GM21619 (cell line): ENCODE measurements around the gene DNASE2.
"Not testable (repeated sequence)": the region's sequence is repeated elsewhere in the genome, so short reads cannot be mapped to it uniquely, and the experiment has no call there.

Source experiments
- ATAC-seq: cut with Tn5 transposase; IDR thresholded peaks from one replicate; pipeline ENCODE4 v1.9.1; 2021; ENCODE audit not compliant: unreplicated experiment

The DNASE2 gene, protein sequence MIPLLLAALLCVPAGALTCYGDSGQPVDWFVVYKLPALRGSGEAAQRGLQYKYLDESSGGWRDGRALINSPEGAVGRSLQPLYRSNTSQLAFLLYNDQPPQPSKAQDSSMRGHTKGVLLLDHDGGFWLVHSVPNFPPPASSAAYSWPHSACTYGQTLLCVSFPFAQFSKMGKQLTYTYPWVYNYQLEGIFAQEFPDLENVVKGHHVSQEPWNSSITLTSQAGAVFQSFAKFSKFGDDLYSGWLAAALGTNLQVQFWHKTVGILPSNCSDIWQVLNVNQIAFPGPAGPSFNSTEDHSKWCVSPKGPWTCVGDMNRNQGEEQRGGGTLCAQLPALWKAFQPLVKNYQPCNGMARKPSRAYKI

DNA sequence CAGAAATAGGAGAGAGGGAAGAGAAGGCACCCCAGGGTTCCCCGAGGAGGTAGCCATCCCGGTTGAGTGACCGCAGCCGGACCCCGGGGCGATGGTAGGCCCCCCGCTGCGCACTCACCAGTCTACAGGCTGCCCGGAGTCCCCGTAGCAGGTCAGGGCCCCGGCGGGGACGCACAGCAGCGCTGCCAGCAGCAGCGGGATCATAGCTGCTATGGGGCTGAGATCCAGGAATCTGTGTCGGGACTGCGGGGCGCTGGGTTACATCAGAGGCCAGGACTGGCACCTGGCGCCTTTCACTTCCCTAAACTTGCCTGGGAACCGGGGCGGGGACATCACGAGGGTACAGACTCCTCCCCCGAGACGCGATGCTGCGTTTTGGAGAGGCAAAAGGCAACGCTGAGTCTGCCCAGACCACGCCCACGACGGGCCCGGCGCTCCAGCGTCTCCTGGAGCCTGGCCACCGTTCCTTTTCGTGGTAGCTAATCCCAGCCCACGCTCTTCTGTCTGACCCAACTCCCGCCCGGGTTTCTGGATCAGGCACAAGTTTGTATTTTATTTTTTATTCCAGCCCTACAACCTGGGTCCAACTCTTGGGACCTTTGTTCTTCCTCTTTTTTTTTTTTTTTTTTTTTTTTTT is at the start of gene DNASE2:
Gene DNASE2, minus strand, starts transcription at position 278 of the 637 bp plus-strand sequence. Its CDS starts 74 bp downstream, at position 204.
- peak; percentile 78 for ATAC-seq

DNA sequence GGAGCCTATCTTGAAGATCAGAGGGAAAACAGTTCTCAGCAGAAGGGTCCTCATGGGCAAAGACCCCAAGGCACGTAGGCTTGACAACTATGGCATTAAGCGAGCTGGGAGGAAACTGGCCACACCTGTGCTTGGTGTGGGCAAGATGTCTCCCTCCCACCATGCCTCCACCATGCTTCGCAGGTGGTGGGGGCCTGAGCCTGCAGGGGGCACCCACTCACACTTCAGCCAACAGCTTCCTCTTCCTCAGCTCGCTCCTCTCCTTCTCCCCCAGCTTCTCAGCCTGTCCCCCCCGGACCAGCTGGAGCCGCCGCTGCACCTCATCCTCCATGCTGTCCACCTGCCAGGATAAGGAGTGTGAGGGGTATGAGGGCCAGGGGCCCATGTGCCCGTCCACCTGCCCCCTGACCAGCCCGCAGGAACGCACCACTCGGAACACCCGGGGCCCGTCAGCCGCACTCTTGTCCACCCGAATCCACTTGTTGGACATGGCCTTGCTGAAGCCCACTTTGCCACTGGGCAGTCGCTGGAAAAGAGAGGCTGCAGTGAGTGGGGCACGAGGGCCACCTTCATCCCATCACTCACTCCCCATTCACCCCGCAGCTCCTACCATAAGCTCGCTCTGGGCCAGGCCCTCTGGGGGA is 48.9 kb upstream of the DNASE2 start:
- ATAC-seq: no peak

DNA sequence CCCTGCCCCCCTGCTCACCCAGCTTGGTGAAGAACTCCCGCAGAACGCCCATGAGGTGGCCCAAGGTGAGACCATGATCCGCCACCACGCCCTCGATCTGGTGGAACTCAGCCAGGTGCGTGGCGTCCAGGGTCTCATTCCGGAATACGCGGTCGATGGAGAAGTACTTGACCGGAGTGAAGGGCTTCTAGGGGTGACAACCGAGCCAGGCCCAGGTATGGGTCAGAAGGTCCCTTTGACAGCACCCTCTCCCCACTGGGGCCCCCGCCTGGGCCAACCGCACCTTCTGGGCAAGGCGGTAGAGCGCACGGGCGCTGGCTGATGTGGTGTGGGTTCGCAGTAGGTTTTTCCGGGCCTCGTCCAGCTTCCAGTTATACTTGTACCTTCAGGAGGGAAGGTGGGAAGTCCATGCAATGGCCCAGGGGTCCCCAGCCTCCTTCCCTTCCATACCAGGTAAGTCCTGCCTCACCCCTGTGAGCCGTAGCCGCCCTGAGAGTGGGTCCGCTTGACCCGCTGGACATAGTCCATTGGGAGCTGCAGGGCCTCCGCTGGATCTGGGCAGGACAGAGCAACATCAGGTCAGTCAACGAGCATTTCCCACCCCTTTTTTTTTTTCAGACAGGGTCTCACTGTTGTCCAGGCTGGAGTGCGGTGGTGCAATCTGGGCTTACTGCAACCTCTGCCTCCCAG is 43.5 kb upstream of the DNASE2 start:
- no peak for ATAC-seq

GRCh38 chr19:12922959-12923358 is 41.7 kb upstream of the DNASE2 start:
- ATAC-seq: no peak

DNA sequence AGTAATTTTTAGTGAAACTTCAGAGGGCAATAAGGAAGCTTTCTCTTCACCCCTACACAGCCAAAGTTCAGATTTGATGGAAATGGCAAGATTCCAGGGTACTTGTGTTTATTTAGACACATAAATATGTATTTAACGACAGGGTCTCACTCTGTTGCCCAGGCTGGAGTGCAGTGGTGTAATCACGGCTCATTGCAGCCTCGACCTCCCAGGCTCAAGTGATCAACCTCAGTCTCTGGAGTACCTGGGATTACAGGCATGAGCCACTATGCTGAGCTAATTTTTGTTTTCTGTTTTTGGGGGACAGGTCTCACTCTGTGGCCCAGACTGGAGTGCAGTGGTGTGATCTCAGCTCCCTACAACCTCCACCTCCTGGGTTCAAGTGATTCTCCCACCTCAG is 39.8 kb upstream of the DNASE2 start:
- no peak for ATAC-seq

DNA sequence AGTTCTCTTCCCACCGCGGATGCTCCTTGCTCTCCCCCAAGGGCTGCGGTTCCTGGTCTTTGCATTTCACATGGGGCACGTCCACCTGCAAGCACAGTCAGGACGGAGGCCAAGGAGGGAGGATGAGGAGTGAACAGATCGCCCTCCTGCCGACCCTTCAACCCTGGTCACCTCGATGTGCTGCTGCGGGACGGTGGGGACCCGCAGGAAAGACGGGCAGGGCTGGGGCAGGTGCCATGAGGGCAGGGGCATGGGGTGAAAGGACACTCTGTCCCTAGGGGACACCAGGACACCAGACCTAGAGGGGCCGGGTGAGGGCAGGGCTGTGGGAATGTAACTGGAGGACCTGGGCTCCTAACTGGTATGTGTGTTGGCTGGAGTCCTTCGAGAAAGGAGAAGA is 37.0 kb upstream of the DNASE2 start:
- no peak for ATAC-seq

DNA sequence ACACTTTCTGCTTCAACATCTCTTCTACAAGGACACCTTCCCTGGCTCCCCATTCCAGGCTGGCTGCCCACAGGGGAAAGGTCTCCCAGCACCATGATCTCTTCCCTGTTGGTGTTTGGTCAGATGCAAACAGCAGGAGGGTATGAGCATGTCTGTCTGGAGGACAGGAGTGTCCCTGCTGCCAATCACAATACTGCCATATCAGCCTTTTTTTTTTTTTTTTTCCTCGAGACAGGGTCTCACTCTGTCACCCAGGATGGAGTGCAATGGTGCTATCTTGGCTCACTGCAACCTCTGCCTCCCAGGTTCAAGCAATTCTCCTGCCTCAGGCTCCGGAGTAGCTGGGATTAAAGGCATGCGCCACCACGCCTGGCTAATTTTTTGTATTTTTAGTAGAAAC is 34.6 kb upstream of the DNASE2 start:
- ATAC-seq: not testable (repeated sequence)

DNA sequence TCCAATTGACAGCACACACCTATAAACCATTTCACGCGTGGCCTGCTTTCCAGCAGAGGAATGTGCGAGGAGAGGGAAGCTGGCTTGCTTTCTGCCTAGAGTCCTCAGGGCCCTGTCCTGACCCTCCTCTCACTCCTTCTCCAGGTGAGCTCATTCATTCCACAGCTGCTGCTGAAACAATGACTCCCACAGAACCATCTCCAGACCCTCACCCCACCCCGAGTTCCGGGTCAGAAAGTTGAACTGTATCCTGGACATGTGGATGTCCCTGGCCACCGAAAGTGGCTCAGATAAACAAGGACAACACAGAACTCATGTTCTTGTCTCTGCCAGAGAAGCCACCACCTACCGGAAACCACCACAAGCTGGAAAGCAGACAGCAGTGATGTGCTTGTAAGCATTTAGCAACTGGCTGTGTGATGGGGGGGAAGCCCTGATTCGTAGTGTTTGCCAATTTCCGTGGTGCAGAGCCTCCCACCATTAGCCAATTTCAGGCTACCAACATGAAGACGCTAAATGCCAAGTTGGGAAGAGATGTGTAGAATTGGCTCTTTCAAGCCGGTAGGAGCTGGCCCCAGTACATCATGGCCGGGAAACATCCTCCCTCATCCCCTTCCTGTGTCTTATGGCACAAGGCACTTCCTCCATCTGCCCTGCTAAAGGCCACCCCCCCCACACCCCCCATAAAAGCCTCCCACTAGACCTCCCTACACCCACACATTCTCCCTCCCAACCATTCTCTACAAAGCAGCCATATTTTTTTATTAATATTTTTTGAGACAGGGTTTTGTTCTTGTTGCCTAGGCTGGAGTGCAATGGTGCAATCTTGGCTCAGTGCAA is 32.8 kb upstream of the DNASE2 start:
- ATAC-seq: no peak

- no peak for ATAC-seq
These were observed 31.8 kb upstream of the DNASE2 start for GRCh38 chr19:12913011-12913561.

- ATAC-seq: no peak
These were observed 31.3 kb upstream of the DNASE2 start for GRCh38 chr19:12912571-12912970.

- ATAC-seq: no peak
These were observed 25.9 kb upstream of the DNASE2 start for GRCh38 chr19:12907166-12907565.

DNA sequence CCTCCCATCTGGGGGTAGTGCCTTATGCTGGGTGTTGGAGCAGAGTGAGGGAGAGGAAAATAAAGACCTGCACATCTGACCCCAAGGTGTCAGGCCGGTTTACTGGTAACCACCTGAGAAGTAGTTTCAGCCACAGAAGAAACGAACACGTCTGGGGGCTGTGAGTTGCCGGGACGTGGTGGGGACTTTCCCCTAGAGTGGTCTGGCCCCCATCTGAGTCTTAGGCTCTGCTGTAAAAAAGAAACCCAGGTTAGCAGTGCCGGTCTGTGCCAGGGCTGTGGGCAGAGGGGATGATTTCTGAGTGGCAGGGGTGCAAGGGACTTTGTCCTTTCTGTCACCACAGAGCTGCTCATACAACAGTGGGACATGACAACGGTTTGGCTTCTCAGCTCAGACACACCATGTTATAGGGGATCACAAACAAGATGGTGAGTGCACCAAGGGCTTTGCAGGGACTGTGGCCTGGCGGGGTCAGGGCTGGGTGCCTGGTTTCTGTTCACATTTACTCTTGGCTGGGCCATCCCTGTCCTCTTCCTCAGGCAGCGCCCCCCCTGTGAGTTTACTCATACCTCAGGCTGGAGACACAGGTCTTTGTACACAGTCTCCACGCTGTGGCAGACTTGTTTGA is 18.8 kb upstream of the DNASE2 start:
- peak; percentile 63 for ATAC-seq

DNA sequence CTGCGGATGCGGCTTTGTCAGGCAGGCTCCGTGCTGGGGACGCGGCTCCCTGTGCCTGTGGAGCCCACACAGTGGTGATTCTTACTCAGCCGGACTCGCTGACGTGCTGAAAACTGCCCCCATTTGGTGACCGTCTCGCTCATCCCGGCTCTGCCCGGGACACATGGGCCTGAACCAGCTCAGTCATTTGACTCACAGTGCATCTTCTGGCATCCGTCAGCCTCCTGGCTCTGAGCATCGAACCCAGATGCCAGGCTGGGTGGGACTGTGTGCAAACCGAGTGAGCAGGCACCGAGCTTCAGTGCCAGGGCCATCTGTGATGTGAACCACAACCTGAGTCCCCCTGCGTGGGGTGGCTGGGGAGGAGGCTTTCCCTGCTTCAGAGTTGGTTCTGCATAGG is 15.2 kb upstream of the DNASE2 start:
- ATAC-seq: no peak

DNA sequence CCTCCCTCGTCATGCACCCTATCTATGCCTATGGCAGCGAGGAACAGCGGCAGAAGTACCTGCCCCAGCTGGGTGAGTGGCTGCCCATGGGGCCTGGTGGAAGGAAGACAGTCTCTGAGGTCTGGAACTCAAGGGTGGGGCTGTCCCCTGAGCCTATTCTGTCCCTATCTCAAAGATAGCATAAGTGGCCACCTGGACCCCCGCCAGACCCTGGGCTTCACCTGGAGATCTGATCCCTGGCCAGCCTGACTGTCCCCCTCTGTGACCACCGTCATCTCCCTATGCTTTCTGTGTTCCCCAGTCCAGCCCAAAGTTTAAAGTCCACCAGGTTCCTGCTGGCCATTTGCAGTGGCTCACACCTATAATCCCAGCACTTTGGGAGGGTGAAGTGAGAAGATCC is 12.3 kb upstream of the DNASE2 start:
- no peak for ATAC-seq

- no peak for ATAC-seq
These were observed 10.3 kb upstream of the DNASE2 start for GRCh38 chr19:12891553-12892021.

DNA sequence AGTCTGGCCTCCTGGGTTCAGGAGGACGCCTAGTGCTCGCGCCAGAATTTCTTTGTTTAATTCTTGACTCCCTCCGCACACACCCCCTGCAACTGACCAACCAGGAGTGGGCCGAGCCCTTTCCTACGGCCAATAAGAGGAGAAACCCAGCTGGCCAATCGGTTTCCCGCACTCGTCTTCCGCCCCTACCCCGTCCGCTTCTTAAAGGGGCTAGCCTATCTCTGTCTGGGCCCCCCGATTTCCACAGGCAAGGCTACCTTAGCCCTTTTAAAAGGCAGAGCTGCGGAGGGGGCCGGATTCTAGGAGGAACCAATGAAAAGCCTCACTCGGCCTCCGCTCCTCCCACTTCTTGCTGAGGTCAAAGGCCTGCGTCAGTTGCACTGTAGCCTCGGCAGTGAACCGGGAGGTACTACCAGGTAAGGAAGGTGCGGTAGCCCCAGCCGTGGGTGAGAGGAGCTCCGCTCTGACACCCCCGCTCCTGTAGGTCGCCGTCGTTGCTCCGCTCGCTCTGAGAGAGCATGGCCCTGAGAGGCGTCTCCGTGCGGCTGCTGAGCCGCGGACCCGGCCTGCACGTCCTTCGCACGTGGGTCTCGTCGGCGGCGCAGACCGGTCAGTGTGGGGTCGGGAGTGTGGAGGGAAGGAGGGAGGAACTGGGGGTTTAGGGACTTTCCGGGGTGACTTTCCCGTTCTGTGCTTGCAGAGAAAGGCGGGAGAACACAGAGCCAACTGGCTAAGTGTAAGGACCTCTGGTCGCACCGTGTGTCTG is 9.7 kb upstream of the DNASE2 start, which contains the start of gene GCDH:
Gene GCDH, plus strand, starts transcription at position 374 of the 766 bp plus-strand sequence. Its CDS starts 145 bp downstream, at position 519.
- peak; percentile 90 for ATAC-seq

DNA sequence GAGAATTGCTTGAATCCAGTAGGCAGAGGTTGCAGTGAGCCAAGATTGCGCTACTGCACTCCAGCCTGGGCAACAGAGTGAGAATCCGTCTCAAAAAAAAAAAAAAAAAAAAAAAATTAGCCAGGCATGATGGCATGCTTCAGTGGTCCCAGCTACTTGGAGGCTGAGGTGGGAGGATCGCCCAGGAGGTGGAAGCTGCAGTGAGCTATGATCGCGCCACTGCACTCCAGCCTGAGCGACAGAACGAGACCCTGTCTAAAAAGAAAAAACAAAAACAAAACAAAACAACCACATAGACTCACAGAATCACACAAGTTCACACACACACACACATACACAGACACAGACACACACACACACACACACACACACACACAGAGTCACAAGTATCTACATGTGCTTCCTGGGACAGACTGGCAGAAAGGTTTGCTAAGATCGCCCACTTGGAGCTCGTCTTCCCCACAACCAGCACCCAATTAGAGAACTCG is 9.1 kb upstream of the DNASE2 start:
- ATAC-seq: not testable (repeated sequence)

GRCh38 chr19:12888006-12888603 is 6.9 kb upstream of the DNASE2 start:
- ATAC-seq: no peak
